ENCODE results near the gene PRDM16.

DNA sequence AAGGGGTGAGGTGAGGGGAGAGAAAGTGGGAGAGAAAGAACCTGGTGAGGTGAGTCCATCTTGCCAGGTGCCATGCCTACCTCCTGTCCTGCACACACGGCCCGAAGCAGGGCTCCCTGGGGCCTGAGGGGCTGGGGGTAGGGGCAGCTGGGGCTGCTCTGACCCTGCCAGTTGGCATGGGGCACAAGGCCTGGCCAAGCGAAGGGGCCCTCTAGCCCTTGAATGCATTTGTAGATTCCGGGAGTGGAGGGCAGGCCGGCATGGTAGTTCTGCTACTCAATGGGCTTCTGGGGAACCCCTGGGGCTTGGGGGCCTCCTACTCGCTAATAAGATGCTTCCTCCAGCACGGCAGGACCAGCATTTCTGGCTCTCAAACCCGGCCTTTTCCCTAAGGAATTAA lies 3.6 kb upstream of the PRDM16 start:
- TF ChIP-seq, protein P1, sequence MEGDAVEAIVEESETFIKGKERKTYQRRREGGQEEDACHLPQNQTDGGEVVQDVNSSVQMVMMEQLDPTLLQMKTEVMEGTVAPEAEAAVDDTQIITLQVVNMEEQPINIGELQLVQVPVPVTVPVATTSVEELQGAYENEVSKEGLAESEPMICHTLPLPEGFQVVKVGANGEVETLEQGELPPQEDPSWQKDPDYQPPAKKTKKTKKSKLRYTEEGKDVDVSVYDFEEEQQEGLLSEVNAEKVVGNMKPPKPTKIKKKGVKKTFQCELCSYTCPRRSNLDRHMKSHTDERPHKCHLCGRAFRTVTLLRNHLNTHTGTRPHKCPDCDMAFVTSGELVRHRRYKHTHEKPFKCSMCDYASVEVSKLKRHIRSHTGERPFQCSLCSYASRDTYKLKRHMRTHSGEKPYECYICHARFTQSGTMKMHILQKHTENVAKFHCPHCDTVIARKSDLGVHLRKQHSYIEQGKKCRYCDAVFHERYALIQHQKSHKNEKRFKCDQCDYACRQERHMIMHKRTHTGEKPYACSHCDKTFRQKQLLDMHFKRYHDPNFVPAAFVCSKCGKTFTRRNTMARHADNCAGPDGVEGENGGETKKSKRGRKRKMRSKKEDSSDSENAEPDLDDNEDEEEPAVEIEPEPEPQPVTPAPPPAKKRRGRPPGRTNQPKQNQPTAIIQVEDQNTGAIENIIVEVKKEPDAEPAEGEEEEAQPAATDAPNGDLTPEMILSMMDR (conservative IDR thresholded peaks at IDR 0.05; ENCODE audit: low read depth, low read length) = no peak
- TF ChIP-seq MXI1 (IDR thresholded peaks at IDR 0.05; ENCODE audit: borderline replicate concordance, low read depth, low read length) (no peak), POLR2A (IDR thresholded peaks at IDR 0.05; ENCODE audit: low read depth, low read length) (no peak), RAD21 (IDR thresholded peaks at IDR 0.05; ENCODE audit: low read length) (no peak), RFX5 (IDR thresholded peaks at IDR 0.05; ENCODE audit: low read depth, low read length) (no peak), MAZ (IDR thresholded peaks at IDR 0.05; ENCODE audit: borderline replicate concordance, low read depth, low read length) (no peak), NFE2L2 (IDR thresholded peaks at IDR 0.05; ENCODE audit: low read depth, low read length) (no peak), MAFK (IDR thresholded peaks at IDR 0.05; ENCODE audit: low read depth, low read length) (no peak), BHLHE40 (IDR thresholded peaks at IDR 0.05; ENCODE audit: low read depth, low read length) (no peak), RCOR1 (IDR thresholded peaks at IDR 0.05; ENCODE audit: insufficient replicate concordance, low read length) (no peak)
- TF ChIP-seq, protein P2, sequence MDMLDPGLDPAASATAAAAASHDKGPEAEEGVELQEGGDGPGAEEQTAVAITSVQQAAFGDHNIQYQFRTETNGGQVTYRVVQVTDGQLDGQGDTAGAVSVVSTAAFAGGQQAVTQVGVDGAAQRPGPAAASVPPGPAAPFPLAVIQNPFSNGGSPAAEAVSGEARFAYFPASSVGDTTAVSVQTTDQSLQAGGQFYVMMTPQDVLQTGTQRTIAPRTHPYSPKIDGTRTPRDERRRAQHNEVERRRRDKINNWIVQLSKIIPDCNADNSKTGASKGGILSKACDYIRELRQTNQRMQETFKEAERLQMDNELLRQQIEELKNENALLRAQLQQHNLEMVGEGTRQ (IDR thresholded peaks at IDR 0.05; ENCODE audit: low read depth, low read length) = no peak
- TF ChIP-seq, protein P3, sequence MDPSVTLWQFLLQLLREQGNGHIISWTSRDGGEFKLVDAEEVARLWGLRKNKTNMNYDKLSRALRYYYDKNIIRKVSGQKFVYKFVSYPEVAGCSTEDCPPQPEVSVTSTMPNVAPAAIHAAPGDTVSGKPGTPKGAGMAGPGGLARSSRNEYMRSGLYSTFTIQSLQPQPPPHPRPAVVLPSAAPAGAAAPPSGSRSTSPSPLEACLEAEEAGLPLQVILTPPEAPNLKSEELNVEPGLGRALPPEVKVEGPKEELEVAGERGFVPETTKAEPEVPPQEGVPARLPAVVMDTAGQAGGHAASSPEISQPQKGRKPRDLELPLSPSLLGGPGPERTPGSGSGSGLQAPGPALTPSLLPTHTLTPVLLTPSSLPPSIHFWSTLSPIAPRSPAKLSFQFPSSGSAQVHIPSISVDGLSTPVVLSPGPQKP (IDR thresholded peaks at IDR 0.05; ENCODE audit: borderline replicate concordance, low read depth, low read length) = no peak
